ENCODE results near the gene ROMO1.

DNA sequence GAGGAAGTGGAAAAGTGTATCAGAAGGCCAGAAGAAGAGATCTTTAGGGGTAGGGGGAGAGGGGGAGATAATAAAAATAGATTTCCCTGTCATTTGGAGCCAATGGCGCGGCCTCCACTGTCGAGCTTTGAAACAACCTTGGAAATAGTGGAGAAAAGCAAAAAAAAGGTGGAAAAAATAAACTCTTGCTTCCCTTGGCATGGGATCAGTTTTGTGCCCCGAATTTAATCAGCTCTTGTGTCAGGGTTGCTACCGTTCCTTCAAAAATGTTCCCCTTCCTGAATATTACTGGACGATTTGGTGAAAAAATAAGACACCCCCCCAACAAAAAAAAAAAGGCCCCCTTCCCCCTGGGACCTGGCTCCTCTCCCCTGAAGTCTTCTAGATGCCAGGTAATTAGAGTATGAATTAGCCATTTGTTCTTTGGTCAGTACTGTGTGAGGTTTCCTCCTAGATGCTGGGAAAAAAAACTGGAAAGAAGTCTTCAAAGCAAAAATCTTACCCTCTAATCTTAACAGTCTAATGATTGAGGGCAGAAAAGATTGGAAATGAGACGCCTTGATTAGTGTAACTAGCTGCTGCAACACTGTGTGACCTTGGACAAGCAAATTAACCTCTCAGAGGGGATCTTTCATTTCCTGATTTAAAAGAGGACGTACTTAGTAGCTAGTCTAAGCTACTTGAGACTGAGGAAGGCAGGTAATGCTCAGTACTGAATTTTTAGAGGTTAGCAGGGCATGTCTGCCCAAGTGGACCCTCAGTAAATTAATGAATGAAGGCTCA, 43.7 kb downstream of the ROMO1 start:
- TF ChIP-seq, protein P1, sequence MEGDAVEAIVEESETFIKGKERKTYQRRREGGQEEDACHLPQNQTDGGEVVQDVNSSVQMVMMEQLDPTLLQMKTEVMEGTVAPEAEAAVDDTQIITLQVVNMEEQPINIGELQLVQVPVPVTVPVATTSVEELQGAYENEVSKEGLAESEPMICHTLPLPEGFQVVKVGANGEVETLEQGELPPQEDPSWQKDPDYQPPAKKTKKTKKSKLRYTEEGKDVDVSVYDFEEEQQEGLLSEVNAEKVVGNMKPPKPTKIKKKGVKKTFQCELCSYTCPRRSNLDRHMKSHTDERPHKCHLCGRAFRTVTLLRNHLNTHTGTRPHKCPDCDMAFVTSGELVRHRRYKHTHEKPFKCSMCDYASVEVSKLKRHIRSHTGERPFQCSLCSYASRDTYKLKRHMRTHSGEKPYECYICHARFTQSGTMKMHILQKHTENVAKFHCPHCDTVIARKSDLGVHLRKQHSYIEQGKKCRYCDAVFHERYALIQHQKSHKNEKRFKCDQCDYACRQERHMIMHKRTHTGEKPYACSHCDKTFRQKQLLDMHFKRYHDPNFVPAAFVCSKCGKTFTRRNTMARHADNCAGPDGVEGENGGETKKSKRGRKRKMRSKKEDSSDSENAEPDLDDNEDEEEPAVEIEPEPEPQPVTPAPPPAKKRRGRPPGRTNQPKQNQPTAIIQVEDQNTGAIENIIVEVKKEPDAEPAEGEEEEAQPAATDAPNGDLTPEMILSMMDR (IDR thresholded peaks at IDR 0.05): no peak
- TF ChIP-seq POLR2A (IDR thresholded peaks at IDR 0.05) (no peak), POLR2AphosphoS5 (IDR thresholded peaks at IDR 0.05; ENCODE audit: insufficient read depth in 1 of 2, low read depth in 1 of 2) (no peak)

Measured in vagina (tissue), 2 donors.